ENCODE results near the gene HEG1. TPM values are rescaled to one million over a fixed set of nuclear protein-coding genes. Genes with fewer than 3 reads are reported as not detected.

Gene HEG1
- total RNA-seq, 4 donors from 2014 or later: 55.9 to 85.5 (median 78.9) TPM

DNA sequence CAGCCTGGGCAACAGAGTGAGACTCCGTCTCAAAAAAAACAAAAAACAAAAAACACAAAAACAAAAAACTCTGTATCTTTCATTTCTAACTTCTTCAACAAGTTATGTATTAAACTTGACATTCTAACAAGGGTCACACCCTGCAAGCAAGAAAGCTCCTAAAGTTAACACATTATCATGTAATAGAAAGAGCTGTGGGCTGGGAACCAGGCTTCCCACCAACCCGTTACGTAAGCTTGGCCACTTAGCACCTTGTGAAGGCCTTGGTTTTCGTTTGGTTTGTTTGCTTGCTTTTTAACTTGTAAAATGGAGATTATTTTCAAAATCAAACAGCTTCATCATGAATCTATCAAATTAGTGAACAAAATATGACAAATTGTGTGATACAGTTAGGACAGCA, 47.0 kb downstream of the HEG1 start:
- ATAC-seq: no peak
- H3K27me3 ChIP-seq: no peaks in the 10 kb centered on the region
- H3K9me3 ChIP-seq: no peaks in the 10 kb centered on the region
- H3K27ac ChIP-seq: no peak overlapping the region
- TF ChIP-seq POLR2A (IDR thresholded peaks at IDR 0.05): no peak
- no peak for TF ChIP-seq POLR2AphosphoS5 (IDR thresholded peaks at IDR 0.05)
- TF ChIP-seq EP300 (IDR thresholded peaks at IDR 0.05): no peak
- TF ChIP-seq, protein P1, sequence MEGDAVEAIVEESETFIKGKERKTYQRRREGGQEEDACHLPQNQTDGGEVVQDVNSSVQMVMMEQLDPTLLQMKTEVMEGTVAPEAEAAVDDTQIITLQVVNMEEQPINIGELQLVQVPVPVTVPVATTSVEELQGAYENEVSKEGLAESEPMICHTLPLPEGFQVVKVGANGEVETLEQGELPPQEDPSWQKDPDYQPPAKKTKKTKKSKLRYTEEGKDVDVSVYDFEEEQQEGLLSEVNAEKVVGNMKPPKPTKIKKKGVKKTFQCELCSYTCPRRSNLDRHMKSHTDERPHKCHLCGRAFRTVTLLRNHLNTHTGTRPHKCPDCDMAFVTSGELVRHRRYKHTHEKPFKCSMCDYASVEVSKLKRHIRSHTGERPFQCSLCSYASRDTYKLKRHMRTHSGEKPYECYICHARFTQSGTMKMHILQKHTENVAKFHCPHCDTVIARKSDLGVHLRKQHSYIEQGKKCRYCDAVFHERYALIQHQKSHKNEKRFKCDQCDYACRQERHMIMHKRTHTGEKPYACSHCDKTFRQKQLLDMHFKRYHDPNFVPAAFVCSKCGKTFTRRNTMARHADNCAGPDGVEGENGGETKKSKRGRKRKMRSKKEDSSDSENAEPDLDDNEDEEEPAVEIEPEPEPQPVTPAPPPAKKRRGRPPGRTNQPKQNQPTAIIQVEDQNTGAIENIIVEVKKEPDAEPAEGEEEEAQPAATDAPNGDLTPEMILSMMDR (IDR thresholded peaks at IDR 0.05): no peak
- 86% methylated on average over 4 of the region's 4 CpGs for WGBS, 2 donors (ENCODE audit: low coverage in 1 of 2)
- H3K4me3 ChIP-seq: no peak overlapping the region
- H3K4me1 ChIP-seq: peaks cover 0 to 12% (median 0%) of the 10 kb centered on the region in 3 donors
- peaks cover 8 to 92% of the 10 kb centered on the region in 2 donors for H3K36me3 ChIP-seq

DNA sequence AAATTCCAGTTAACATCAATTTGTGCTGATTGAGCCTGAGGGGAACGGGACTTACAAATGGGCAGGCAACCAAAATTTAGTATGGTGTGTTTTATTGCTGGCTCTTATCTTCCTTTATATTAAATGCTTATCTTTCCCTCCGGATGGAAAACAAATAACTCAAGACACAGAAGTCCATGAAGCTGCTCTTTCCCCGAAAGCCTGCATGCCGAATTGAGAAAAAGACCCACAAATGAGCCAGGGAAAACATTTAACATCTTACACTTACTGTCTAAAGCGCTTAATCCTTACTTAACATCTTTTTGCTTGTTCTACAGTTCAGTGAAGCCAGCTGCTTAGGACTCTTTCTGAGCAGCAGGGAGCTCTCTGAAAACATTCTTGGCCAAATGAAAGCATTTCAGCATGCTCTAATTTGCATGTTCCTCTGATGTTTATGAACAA, 49.5 kb downstream of the HEG1 start:
- H3K4me3 ChIP-seq: no peak overlapping the region
- H3K9me3 ChIP-seq: no peaks in the 10 kb centered on the region
- H3K27me3 ChIP-seq: no peaks in the 10 kb centered on the region
- TF ChIP-seq, protein P1 (IDR thresholded peaks at IDR 0.05): no peak
- TF ChIP-seq EP300 (IDR thresholded peaks at IDR 0.05) (no peak), POLR2AphosphoS5 (IDR thresholded peaks at IDR 0.05) (no peak), POLR2A (IDR thresholded peaks at IDR 0.05) (no peak)
- 84 to 97% methylated on average over 5 of the region's 5 CpGs for WGBS, 2 donors (ENCODE audit: low coverage in 1 of 2)
- H3K4me1 ChIP-seq: peaks cover 0 to 36% (median 22%) of the 10 kb centered on the region in 3 donors
- no peak for ATAC-seq
- H3K36me3 ChIP-seq: peaks cover 0 to 88% of the 10 kb centered on the region in 2 donors
- H3K27ac ChIP-seq: no peak overlapping the region

DNA sequence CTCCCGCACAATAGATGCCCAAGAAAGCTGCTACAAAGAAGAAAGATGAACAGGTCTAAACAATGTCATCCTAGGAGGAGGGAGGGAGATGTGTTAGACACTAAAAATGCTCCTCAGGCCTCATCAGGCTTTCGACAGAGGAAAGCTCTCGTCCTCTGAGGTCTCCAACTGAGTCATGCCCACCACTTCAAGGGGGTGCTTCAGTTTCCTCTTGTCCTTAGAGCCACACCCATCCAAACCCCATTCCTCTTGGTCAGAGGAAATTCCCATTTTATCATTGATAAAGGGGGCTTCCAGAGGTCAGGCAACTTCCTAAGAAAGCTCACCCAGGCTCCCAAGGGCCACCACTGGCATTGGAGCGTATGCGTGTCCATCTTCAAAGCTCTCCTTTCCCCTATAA, 50.1 kb downstream of the HEG1 start:
- Histone ChIP-seq H3K27ac (no peak overlapping the region), H3K4me1 (peaks cover 0 to 42% (median 27%) of the 10 kb centered on the region in 3 donors), H3K27me3 (no peaks in the 10 kb centered on the region), H3K9me3 (no peaks in the 10 kb centered on the region), H3K4me3 (no peak overlapping the region), H3K36me3 (peaks cover 0 to 89% of the 10 kb centered on the region in 2 donors)
- no peak for ATAC-seq
- TF ChIP-seq, protein P1 (IDR thresholded peaks at IDR 0.05): no peak
- no peak for TF ChIP-seq EP300 (IDR thresholded peaks at IDR 0.05)
- TF ChIP-seq POLR2A (IDR thresholded peaks at IDR 0.05): no peak
- no peak for TF ChIP-seq POLR2AphosphoS5 (IDR thresholded peaks at IDR 0.05)
- 60 to 81% methylated on average over 1 to 5 of the region's 5 CpGs for WGBS, 2 donors (ENCODE audit: low coverage in 1 of 2)

DNA sequence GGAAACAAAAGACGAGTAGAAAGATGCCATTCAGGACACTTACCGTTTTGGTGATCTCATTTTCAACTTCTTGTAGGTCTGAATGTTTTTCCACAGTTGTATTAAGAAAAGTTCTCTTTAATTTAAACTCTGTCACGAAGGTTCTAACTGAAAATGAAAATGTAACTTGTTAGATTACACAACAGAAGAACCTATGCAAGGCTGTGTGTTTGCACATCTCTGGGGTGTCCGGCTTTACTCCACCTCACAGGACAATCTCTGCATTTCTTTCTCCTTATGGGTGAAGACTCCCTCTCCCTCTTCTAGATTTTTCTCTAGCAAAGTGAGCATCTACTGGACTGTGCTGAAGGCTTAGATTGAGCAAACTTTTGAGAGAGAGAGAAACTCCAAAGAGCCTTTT, 50.6 kb downstream of the HEG1 start:
- peaks cover 0 to 47% (median 27%) of the 10 kb centered on the region in 3 donors for H3K4me1 ChIP-seq
- no peak for ATAC-seq
- no peaks in the 10 kb centered on the region for H3K9me3 ChIP-seq
- peaks cover 0 to 89% of the 10 kb centered on the region in 2 donors for H3K36me3 ChIP-seq
- peak overlapping the region in 1 of 4 donors; percentile 67 for H3K27ac ChIP-seq
- WGBS, 2 donors (ENCODE audit: low coverage in 1 of 2): 76 to 77% methylated on average over 4 of the region's 4 CpGs
- H3K4me3 ChIP-seq: no peak overlapping the region
- TF ChIP-seq EP300 (IDR thresholded peaks at IDR 0.05) (no peak), POLR2A (IDR thresholded peaks at IDR 0.05) (no peak), POLR2AphosphoS5 (IDR thresholded peaks at IDR 0.05) (no peak)
- TF ChIP-seq, protein P1 (IDR thresholded peaks at IDR 0.05): no peak
- H3K27me3 ChIP-seq: no peaks in the 10 kb centered on the region

DNA sequence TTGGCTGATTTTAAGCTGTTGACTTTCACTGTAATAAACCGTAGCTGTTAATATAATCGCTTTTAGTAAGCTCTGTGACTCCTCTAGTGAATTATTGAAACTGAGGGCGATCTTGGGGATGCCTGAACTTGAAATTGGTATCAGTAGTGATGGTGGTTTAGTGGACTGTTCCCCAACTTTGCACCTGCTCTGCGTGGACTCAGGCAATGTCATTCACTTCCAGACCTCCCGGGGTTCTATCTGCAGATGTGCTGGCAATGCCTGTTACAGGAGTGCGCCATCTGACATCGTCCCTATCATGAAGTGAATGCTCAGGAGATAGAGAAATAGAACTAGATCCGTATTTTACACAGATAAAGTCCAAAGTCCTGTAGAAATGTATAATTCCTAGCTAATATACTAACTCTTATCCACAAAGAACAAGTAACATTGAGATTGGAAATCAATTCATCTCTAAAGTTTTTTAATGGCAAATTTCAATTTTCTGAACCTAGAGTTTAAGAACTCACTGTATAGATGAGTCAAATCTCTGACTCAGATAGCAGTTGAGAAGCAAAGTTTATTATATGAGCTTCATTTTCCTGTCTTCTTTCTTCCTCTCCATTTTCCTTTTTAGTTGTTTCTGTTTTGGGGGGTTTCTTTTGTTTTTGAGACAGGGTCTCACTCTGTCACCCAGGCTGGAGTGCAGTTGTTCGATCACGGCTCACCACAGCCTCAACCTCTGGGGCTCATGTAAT, 51.8 kb downstream of the HEG1 start:
- H3K4me1 ChIP-seq: peaks cover 4 to 59% (median 37%) of the 10 kb centered on the region in 3 donors
- ATAC-seq: no peak
- no peaks in the 10 kb centered on the region for H3K9me3 ChIP-seq
- WGBS, 2 donors (ENCODE audit: low coverage in 1 of 2): 49 to 69% methylated on average over 8 to 9 of the region's 10 CpGs
- H3K36me3 ChIP-seq: peaks cover 0 to 87% of the 10 kb centered on the region in 2 donors
- H3K4me3 ChIP-seq: no peak overlapping the region
- no peaks in the 10 kb centered on the region for H3K27me3 ChIP-seq
- TF ChIP-seq POLR2A (IDR thresholded peaks at IDR 0.05) (no peak), POLR2AphosphoS5 (IDR thresholded peaks at IDR 0.05) (no peak), EP300 (IDR thresholded peaks at IDR 0.05) (no peak)
- TF ChIP-seq, protein P1 (IDR thresholded peaks at IDR 0.05): no peak
- H3K27ac ChIP-seq: peak overlapping the region in 3 of 4 donors; percentile 67 to 76 (median 68)

All from gastroesophageal sphincter (tissue), 4 donors.